G401 (cell line): ENCODE data around the gene C4orf50. TPM values are rescaled to one million over a fixed set of nuclear protein-coding genes. Genes with fewer than 3 reads are reported as not detected.

Experiments
- DNase-seq: peaks from one replicate; pipeline ENCODE4 v3.0.0-alpha.2; 2015; ENCODE audit warnings: low spot score
- in situ Hi-C: cut with HindIII; loops from 2 replicates; pipeline ENCODE4 v1.10.0; 2016; ENCODE audit warnings: low sequenced_read_pairs, mixed read lengths
- total RNA-seq: library from RNA; depleted of rRNA; stranded (reverse); fragments of >200 nt; shearing (Covaris generic); gene quantifications from 2 replicates; pipeline ENCODE4 v1.2.3, GENCODE V29; 2014

The C4orf50 gene
- total RNA-seq, 1 experiment from 2014 or later = not detected

DNA sequence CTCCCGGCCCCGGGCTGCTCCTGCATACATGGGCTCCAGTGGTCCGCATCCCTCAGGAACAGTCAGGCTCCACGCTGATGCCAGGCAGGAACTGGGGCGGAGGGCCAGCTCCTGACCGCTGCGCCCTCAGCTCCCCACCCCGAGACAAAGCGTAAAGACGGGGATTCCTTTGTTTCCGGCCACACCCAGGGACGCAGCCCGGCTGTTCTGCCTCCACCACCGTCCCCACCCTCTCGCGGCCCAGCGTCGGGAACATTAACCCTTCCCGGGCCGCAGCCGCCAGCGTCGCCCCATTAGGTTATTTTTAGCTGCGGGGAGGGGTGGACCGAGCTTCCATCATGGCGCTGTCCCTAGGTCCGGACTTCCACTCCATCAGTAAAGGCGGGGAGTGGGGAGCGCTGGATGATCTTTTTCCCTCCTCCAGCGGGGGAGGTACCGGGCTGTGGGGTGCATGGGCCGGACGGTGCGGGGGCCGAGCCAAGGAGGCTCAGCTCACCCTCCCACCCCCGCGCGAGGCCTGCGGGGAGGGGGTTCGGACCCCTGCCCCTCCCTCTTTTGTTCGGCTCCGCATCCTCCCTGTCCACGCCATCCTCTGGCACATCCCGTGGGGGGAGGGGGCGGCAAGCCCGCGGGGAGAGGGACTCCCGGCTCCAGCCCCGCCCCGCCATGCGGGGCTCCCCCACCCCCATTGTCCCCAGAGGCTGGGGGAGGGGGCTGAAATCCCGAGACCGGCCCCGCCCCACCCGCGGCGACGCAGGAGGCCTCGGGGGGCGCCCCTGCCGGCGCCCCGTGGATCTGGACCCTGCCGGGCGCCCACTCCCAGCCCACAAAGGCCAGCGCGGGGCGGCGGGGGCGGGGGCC, 130.6 kb downstream of the C4orf50 start:
- in situ Hi-C loops = no loop called here
- peak; percentile 48 for DNase-seq

- no peak for DNase-seq
Observed at GRCh38 chr4:5887011-5887360, 131.2 kb downstream of the C4orf50 start.

GRCh38 chr4:5885733-5886132, 132.5 kb downstream of the C4orf50 start:
- in situ Hi-C loops = no loop called here
- no peak for DNase-seq

More at GRCh38 chr4:5887011-5887360, 131.2 kb downstream of the C4orf50 start:
- in situ Hi-C loops = no loop called here

DNA sequence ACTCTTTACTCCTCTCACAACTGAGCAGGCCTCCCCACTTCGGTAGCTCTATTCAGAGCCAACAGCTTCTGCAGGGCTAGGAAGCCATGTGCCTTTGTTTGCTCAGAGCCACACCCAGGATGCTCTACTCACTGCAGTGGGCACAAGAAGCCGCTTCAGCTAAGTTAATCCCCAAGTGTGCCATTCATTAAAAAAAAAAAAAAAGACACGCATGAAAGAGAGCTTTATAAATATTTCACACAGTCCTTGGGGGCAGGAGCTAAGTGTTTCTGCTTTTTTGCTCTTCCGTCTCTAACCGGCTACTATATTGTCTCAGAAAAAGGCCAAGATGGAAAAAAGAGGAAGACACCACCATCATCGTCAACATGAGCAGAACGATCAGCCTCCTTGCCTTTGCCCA, 133.4 kb downstream of the C4orf50 start:
- in situ Hi-C loops = no loop called here

DNA sequence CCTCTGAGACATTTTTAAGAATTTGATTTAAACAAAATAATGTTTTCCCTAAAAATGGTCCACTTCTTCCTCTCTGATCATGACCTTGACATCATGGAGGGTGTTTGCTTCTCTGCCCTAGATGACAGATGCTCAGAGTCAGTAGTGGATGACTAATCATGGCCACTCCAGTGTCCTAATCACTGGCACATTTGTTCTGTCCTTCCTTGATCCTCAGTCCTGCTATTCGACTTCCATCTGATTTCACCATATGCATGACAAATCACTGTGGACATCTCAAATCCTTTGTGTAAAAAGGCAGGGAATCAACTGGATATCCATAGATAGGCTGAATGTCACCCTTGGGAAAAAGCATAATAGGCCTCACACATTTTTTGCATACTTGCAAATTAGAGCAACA, 134.3 kb downstream of the C4orf50 start:
- no peak for DNase-seq
- in situ Hi-C loops = no loop called here

More for the DNA sequence above, 133.4 kb downstream of the C4orf50 start:
- no peak for DNase-seq

- in situ Hi-C loops = no loop called here
- DNase-seq = no peak
Observed at GRCh38 chr4:5882947-5883346, 135.3 kb downstream of the C4orf50 start.

DNA sequence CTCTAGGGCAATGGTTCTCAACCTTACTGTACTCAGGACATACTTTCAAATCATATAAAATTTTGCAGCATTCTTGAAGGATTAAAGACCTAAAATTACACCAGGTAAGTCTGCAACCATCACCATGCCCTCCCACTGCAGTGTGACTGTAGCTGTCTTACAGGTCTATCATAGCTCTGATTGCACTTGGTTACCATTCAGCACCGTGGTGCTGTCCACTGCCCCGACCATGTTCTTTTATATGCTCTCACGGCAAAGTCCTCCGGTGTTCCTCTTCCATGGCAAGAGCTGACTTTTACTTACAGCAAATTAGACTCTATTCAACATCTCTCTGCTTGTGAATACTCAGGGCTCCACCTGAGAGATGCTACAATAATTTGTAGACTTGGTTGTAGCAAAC, 136.9 kb downstream of the C4orf50 start:
- no peak for DNase-seq
- in situ Hi-C loops = no loop called here

- in situ Hi-C loops = no loop called here
- no peak for DNase-seq
Observed at GRCh38 chr4:5878359-5878758, 139.9 kb downstream of the C4orf50 start.

DNA sequence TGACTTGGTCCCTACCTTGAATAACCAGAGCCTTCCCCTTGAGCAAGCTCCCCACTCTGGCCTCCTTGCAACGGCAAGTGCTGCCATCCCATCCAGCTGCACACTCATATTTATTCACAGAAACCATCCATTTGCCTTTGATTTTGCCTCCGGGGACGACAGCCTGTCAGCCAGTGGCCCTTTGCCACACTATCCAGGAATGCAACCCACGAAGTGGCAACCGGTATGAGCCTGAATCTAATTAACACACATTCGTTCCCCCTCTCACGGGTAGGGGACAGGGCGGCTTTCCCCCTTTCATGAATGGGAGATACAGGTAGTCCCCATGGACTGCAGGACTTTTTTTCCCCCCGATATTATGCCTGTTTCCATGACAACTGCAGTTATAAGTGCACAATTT, 140.8 kb downstream of the C4orf50 start:
- DNase-seq = no peak
- in situ Hi-C loops = no loop called here

- DNase-seq = peak; percentile 95
- in situ Hi-C loops = no loop called here
Observed at GRCh38 chr4:5874811-5875449, 143.3 kb downstream of the C4orf50 start.

DNA sequence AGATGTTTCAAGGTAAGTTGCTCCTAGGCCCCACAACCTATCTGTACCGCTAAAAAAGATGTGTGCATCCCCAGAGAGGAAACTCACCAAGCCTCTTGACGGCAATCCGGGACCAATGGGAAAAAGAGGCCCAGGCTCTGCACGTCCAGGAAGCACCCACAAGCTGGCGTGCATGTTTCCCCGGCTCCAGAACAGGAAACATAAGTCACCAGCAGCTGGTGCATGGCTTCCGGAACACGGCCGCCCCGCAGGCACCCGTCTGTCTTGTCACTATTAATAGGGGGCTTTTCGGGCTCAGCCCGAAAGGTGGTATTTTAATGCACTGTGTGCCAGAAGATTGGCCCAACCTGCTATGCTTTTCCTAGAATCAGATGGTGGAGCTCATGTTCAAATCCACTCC, 147.5 kb downstream of the C4orf50 start:
- in situ Hi-C loops = no loop called here
- peak; percentile 53 for DNase-seq

DNA sequence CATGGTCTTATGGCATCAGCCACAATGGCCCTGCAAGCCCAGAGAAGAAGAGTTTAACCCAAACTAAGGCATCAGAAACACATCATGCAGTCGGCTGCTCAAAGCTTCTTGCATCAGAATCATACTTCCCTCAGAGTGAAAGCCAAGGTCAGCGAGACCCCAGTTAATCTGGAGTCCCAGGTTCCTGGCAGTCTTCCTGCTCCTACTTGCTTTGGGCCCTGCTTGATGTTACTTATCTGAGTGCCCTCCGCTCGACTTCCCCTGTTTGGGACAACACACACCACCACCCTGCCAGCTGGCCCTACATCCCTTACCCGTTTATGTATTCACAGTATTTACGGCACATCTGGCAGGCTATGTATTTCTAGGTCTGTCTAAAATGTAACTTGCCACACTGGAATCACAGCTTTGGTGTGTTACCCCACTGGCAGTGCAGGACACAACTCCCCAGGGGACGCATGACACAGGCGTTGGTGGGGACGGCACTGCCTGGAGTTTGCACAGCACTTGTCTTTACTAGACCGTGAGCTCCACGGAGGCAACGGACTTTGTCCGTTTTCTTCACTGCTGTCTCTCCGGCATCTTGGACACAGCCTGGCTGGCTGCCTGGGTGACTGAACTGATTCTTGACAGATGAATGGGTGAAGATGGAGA, 148.1 kb downstream of the C4orf50 start:
- DNase-seq = no peak
- in situ Hi-C loops = no loop called here

- in situ Hi-C loops = no loop called here
- DNase-seq = no peak
Observed at GRCh38 chr4:5867866-5868265, 150.4 kb downstream of the C4orf50 start.

DNA sequence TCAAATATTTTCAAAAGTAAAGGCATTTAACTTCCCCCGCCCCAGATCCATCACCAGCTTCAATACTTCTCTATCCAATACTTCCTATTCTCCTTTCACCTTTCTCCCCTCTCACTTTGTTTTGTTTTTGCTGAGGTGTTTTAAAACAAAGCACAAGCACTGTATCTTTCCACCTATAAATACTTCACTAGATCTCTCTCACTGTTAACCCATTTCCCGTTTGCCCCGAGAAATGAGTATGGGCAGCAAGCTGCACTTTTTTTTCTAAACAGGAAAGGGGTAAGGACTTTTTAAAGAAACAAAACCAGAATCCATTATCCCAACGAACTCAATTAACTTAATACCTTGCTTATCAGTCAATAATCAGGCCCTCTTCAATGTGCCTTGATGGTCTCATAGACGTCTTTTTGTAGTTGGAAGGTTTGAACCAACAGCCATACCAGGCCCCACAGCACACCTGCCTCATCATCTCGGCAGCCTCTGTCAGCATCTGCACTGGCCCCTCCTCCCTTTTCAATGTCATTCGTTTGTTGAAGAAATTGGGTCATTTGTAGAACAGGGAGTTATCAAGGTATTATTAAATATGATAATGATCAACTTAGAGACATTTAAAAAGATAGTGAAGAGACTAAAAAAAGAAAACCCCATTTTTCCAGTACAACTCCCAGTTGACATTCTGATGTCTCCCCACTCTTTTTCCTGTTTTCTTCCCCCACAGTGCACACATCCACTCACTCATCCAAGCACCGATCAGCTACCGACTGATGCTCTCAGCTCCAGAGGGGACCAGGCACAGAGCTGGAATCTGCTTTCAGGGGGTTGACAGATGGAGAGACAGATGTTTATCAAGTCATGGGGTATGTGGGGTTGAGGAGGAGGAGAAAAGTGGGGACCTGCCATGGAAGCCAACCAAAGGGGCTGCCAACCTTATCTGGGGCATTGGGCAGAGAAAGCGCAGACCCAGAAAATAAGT, 151.1 kb downstream of the C4orf50 start:
- no peak for DNase-seq
- in situ Hi-C loops = no loop called here

DNA sequence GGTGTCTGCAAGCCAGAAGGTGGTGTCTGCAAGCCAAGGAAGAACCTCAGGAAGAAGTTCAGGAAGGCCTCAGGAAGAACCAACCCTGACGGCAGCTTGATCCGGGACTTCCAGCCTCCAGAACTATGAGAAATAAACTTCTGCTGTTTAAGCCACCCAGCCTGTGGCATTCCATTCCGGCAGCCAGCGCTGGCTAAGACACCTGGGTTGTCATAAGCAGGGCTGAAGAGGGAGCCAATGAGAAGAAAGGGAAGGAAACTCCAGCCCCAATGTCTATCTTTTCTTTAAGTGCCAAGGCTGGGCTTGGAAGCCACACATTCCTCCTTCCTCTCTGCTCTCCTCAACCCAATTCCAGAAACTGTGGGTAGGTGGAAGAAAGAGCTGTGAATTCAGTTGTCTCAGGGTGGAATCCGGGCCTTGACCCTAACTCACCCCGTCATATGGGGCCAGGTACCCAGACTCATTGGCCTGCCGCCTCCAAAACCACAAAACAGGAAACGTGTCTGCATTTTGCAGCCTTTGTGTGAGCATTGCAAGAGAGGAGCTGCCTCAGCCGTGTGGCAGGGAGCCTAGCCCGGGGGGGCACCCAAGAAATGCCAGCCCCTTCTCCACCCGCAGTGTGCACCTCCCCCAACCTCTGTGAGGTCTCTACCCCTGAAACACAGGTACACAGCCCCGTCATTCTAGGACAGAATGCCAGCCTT, 152.2 kb downstream of the C4orf50 start:
- DNase-seq = no peak
- in situ Hi-C loops = no loop called here

GRCh38 chr4:5863461-5864113, 154.6 kb downstream of the C4orf50 start:
- DNase-seq = no peak
- in situ Hi-C loops = no loop called here

DNA sequence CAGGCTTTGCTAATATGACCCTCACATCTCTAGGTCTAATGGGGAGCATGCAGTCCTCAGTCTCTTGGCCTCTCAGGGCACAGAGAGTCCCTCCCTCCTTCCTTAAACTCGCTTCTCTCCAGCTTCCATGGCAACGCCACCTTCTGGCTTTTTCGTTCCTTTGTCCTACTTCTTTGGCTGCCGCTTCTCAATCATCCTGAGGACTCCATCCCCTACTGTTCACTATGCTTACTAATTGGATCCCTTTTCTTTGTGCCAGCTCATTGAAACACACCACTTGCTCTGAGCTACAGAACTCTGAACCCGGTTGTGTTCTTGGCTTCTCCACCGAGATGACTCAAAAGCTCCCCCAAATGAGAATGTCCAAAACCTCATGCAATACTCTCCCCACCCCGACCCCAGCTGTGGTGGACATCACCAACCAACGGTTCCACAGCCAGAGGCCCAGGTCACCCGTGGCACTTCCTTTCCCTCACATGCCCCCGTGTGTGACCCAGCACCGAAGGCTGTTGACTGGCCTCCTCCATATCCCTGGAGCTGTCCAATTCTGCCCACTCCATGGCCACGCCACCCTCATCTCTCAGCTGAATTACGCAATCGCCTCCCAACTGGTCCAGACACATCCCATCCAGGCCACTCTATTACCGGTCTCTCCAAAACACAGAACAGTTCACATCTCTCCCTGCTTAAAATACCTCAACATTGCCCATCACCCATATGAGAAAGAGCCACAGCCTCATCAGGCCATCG, 160.0 kb downstream of the C4orf50 start:
- in situ Hi-C loops = no loop called here

More for the DNA sequence above, 160.0 kb downstream of the C4orf50 start:
- no peak for DNase-seq
